A549 (cell line): ENCODE measurements around the gene MIB2. TPM values are rescaled to one million over a fixed set of nuclear protein-coding genes. Genes with fewer than 3 reads are reported as not detected.

Experiments
- ATAC-seq, 2 experiments: fragments of 200-7000 bp in 1 of 2; fragments of >200 bp in 1 of 2; cut with Nextera tagmentation in 1 of 2; cut with Tn5 transposase in 1 of 2; 3 replicates each; pipeline versions ENCODE4 v1.8.0 to v1.9.1; 2018 to 2020; ENCODE audit warnings: mild to moderate bottlenecking in 1 of 2, moderate library complexity in 1 of 2
- CTCF ChIA-PET: fragments of 300-600 bp; sonication (Branson Sonifier 250); formaldehyde crosslinking; extraction: SDS; loops from one replicate; lab custom pipeline; 2021; ENCODE audit warnings: antibody characterized with exemption, inconsistent platforms; lab: Yijun Ruan, JAX
- POLR2A ChIA-PET: fragments of 350-600 bp; formaldehyde crosslinking; extraction: SDS; loops from one replicate; lab custom pipeline; 2021; ENCODE audit warnings: antibody characterized with exemption, inconsistent platforms; lab: Yijun Ruan, JAX
- DNase-seq, 2 experiments: peaks; one replicate each; pipeline versions ENCODE4 v3.0.0 to v3.0.0-alpha.2; 2011 to 2016; ENCODE audit warnings: low read depth in 1 of 2, low spot score in 1 of 2
- FAIRE-seq: peaks from 2 replicates; lab custom pipeline; 2011; peaks lifted over from hg19 to GRCh38; lab: Jason Lieb, UNC
- H3K27ac ChIP-seq, 2 experiments: fragments of >200 bp; sonication (Bioruptor Twin); formaldehyde crosslinking; 3 replicates each; pipeline ENCODE4 v1.5.1; 2016 to 2017
- H3K4me1 ChIP-seq: fragments of >200 bp; sonication (Bioruptor Twin); formaldehyde crosslinking; 3 replicates; pipeline ENCODE4 v1.6.1; 2016
- H3K4me2 ChIP-seq: fragments of >200 bp; sonication (Bioruptor Twin); formaldehyde crosslinking; 3 replicates; pipeline ENCODE4 v1.6.1; 2016
- H3K4me3 ChIP-seq: fragments of >200 bp; sonication (Bioruptor Twin); formaldehyde crosslinking; 3 replicates; pipeline ENCODE4 v1.5.1; 2016
- H3K9me3 ChIP-seq: fragments of >200 bp; sonication (Bioruptor Twin); formaldehyde crosslinking; 3 replicates; pipeline ENCODE4 v1.6.1; 2016
- CBX2 ChIP-seq: fragments of 200-600 bp; sonication (generic); IDR thresholded peaks from 2 replicates; pipeline ENCODE4 v1.6.1; 2016; ENCODE audit warnings: low read depth, mild to moderate bottlenecking, borderline replicate concordance
- CHD4 ChIP-seq: fragments of 200-600 bp; sonication (generic); IDR thresholded peaks from 2 replicates; pipeline ENCODE4 v1.6.1; 2016; ENCODE audit warnings: antibody characterized with exemption, mild to moderate bottlenecking, borderline replicate concordance
- ELK1 ChIP-seq: fragments of 150-350 bp; IDR thresholded peaks from 2 replicates; pipeline ENCODE4 v1.6.1; 2014; ENCODE audit warnings: low read depth, mild to moderate bottlenecking, low read length
- EP300 ChIP-seq, 2 experiments: fragments of >200 bp; sonication (Bioruptor Twin); formaldehyde crosslinking; IDR thresholded peaks; 2 replicates in 1 of 2; 3 replicates in 1 of 2; pipeline ENCODE4 v1.6.1; 2016 to 2017
- FOSB ChIP-seq: fragments of 250-450 bp; sonication (Bioruptor Pico); IDR thresholded peaks from 2 replicates; pipeline ENCODE4 v1.5.0; 2020; ENCODE audit warnings: mild to moderate bottlenecking, moderate library complexity
- HDAC2 ChIP-seq: fragments of 200-600 bp; sonication (generic); IDR thresholded peaks from 2 replicates; pipeline ENCODE4 v1.6.1; 2016
- HOXA7 ChIP-seq: fragments of 250-450 bp; sonication (Bioruptor Pico); IDR thresholded peaks from 2 replicates; pipeline ENCODE4 v1.5.0; 2020; ENCODE audit warnings: mild to moderate bottlenecking, moderate library complexity
- MAFK ChIP-seq: fragments of 450-650 bp; IDR thresholded peaks from 2 replicates; pipeline ENCODE4 v1.6.1; 2014; ENCODE audit not compliant: partially characterized antibody
- RAD21 ChIP-seq, 2 experiments: fragments of >200 bp in 1 of 2; sonication (Bioruptor Twin) in 1 of 2; formaldehyde crosslinking in 1 of 2; IDR thresholded peaks in 1 of 2; conservative IDR thresholded peaks in 1 of 2; 2 replicates in 1 of 2; 3 replicates in 1 of 2; pipeline ENCODE4 v1.6.1; 2012 to 2018; ENCODE audit warnings: inconsistent platforms in 1 of 2
- RARB ChIP-seq: fragments of 250-450 bp; sonication (Bioruptor Pico); IDR thresholded peaks from 2 replicates; pipeline ENCODE4 v1.8.0; 2021; ENCODE audit warnings: mild to moderate bottlenecking, moderate library complexity
- RFX5 ChIP-seq: fragments of 450-650 bp; IDR thresholded peaks from 2 replicates; pipeline ENCODE4 v1.7.1; 2014; ENCODE audit warnings: antibody characterized with exemption, mild to moderate bottlenecking, moderate library complexity
- RNF2 ChIP-seq: fragments of 200-600 bp; sonication (generic); IDR thresholded peaks from 2 replicates; pipeline ENCODE4 v1.6.1; 2016; ENCODE audit warnings: low read depth, mild to moderate bottlenecking, antibody characterized with exemption, moderate library complexity, borderline replicate concordance
- TP53 ChIP-seq: fragments of 250-450 bp; sonication (Bioruptor Pico); IDR thresholded peaks from 2 replicates; pipeline ENCODE4 v1.5.0; 2021; ENCODE audit warnings: mild to moderate bottlenecking, moderate library complexity
- USF2 ChIP-seq: fragments of 450-650 bp; IDR thresholded peaks from 2 replicates; pipeline ENCODE4 v1.6.1; 2014; ENCODE audit warnings: antibody characterized with exemption
- ZC3H11A ChIP-seq: fragments of 450-650 bp; IDR thresholded peaks from 2 replicates; pipeline ENCODE4 v1.6.1; 2014; ENCODE audit warnings: antibody characterized with exemption, mild to moderate bottlenecking
- ZFP36 ChIP-seq: fragments of 450-650 bp; IDR thresholded peaks from 2 replicates; pipeline ENCODE4 v1.6.1; 2014; ENCODE audit warnings: borderline replicate concordance; ENCODE audit not compliant: partially characterized antibody
- ZNF302 ChIP-seq: fragments of 250-450 bp; sonication (Bioruptor Pico); IDR thresholded peaks from 2 replicates; pipeline ENCODE4 v1.9.0; 2021; ENCODE audit warnings: inconsistent platforms, mild to moderate bottlenecking, moderate library complexity
- WGBS: methylation state at CpG from one replicate; pipeline ENCODE4 v1.1.6; 2017; ENCODE audit errors: missing lambda C conversion rate; 5-methylcytosine and 5-hydroxymethylcytosine counted together
- polyA plus RNA-seq, 4 experiments: library from polyadenylated mRNA; depleted of rRNA in 3 of 4; stranded (reverse); fragments of >200 nt; fragmentation: RNase III in 1 of 4; extraction: RNeasy Plus Mini Kit Qiagen cat#74134 plus additional on column Dnase treatment in 1 of 4; gene quantifications; 2 replicates in 3 of 4; 3 replicates in 1 of 4; pipeline ENCODE4 v1.2.3, GENCODE V29; 2011 to 2017
- TF ChIP-seq, protein P1 (sequence below): fragments of 250-450 bp; sonication (Bioruptor Pico); IDR thresholded peaks from 2 replicates; pipeline ENCODE4 v1.5.0; 2020; ENCODE audit warnings: low read depth, mild to moderate bottlenecking, moderate library complexity
- TF ChIP-seq, protein P2 (sequence below): IDR thresholded peaks from 2 replicates; pipeline ENCODE4 v1.6.1; 2012

Gene MIB2
- polyA plus RNA-seq, 2 of the 4 experiments (the other 2 are of a cell fraction): 5.1 to 20.0 TPM

- no peak; a peak in 2 of 6 replicates for ATAC-seq
- Histone ChIP-seq H3K9me3 (no peaks in the 10 kb centered on the region), H3K27ac (no peak overlapping the region), H3K4me2 (no peak overlapping the region), H3K4me1 (no peaks in the 10 kb centered on the region), H3K4me3 (no peak overlapping the region)
- ChIA-PET POLR2A (no interaction called here), CTCF (no interaction called here)
- 81% methylated on average over 7 of the region's 37 CpGs for WGBS
- no peak for FAIRE-seq
- TF ChIP-seq HOXA7 (CRISPR knock-in tag) (no peak), TP53 (CRISPR knock-in tag) (no peak), RFX5 (no peak), ELK1 (no peak), MAFK (no peak), FOSB (no peak), RNF2 (no peak), USF2 (no peak), EP300 (IDR thresholded peaks at IDR 0.05) (no peak), RAD21 (conservative IDR thresholded peaks at IDR 0.05 in 1 of 2, IDR thresholded peaks at IDR 0.05 in 1 of 2) (no peak), ZC3H11A (no peak), HDAC2 (no peak)
- TF ChIP-seq, protein P1, sequence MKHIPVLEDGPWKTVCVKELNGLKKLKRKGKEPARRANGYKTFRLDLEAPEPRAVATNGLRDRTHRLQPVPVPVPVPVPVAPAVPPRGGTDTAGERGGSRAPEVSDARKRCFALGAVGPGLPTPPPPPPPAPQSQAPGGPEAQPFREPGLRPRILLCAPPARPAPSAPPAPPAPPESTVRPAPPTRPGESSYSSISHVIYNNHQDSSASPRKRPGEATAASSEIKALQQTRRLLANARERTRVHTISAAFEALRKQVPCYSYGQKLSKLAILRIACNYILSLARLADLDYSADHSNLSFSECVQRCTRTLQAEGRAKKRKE: no peak
- DNase-seq: no peak
Measured at GRCh38 chr1:1627261-1627828, 12.0 kb downstream of the MIB2 start.

GRCh38 chr1:1627829-1628753 is 12.8 kb downstream of the MIB2 start:
- Histone ChIP-seq H3K4me1 (no peaks in the 10 kb centered on the region), H3K27ac (no peak overlapping the region), H3K4me2 (no peak overlapping the region), H3K4me3 (no peak overlapping the region), H3K9me3 (no peaks in the 10 kb centered on the region)
- no peak for FAIRE-seq
- 100% methylated on average over 3 of the region's 53 CpGs for WGBS
- CTCF ChIA-PET: interaction anchor here (0.6 kb wide), 1 partner anchor 371 kb away, joined by 3 read pairs; no protein-coding TSS in a partner anchor
- POLR2A ChIA-PET: no interaction called here
- 0 out of 6 replicates have a peak, but pooled peaks of 1 of the 2 experiments have one; percentile 8 for ATAC-seq
- no peak for DNase-seq
- TF ChIP-seq CBX2 (no peak), ELK1 (no peak), ZNF302 (CRISPR knock-in tag) (no peak), HOXA7 (CRISPR knock-in tag) (no peak), CHD4 (no peak), RARB (CRISPR knock-in tag) (no peak), ZFP36 (no peak)
- TF ChIP-seq, protein P2, sequence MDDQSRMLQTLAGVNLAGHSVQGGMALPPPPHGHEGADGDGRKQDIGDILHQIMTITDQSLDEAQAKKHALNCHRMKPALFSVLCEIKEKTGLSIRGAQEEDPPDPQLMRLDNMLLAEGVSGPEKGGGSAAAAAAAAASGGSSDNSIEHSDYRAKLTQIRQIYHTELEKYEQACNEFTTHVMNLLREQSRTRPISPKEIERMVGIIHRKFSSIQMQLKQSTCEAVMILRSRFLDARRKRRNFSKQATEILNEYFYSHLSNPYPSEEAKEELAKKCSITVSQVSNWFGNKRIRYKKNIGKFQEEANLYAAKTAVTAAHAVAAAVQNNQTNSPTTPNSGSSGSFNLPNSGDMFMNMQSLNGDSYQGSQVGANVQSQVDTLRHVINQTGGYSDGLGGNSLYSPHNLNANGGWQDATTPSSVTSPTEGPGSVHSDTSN: no peak
